Measurements from ENCODE around the gene EMSY. TPM values are rescaled to one million over a fixed set of nuclear protein-coding genes. Genes with fewer than 3 reads are reported as not detected.
A peak's percentile ranks its signal among the peaks of the same experiment; 100 is the strongest.

EMSY gene
- polyA plus RNA-seq, 1 donor (not counting 4 experiments of a cell fraction or from before 2014, with no cell fraction given) = 11.3 TPM

GRCh38 chr11:76419896-76420295 is 24.9 kb upstream of the EMSY start:
- H3K79me2 ChIP-seq (ENCODE audit: control insufficient read depth, insufficient read depth, low read length) = no peaks in the 10 kb centered on the region
- H2AFZ ChIP-seq (ENCODE audit: control insufficient read depth, low read length) = no peak overlapping the region
- no peaks in the 10 kb centered on the region for H4K20me1 ChIP-seq (ENCODE audit: control insufficient read depth, extremely low read depth, insufficient read depth, low read length)
- H3K9me1 ChIP-seq (ENCODE audit: control insufficient read depth, extremely low read depth, insufficient read depth, low read length) = no peaks in the 10 kb centered on the region
- dilution Hi-C loops (cut with MboI; ENCODE audit: extremely low pct_ligation_motif_present, low sequenced_read_pairs) = no loop called here
- FAIRE-seq = no peak
- no peaks in the 10 kb centered on the region for H3K9me3 ChIP-seq (ENCODE audit: control insufficient read depth, low read depth, low read length)
- TF ChIP-seq CTCF (optimal IDR thresholded peaks at IDR 0.05 in 1 of 3, IDR thresholded peaks at IDR 0.05 in 1 of 3, conservative IDR thresholded peaks at IDR 0.05 in 1 of 3; ENCODE audit: extremely low read depth in 1 of 3, insufficient read depth in 2 of 3, low read length in 3 of 3) = peak; percentile 43 to 56 (median 43)
- no peak for TF ChIP-seq EZH2 (IDR thresholded peaks at IDR 0.05; ENCODE audit: low read length)
- no peak overlapping the region for H3K4me2 ChIP-seq (ENCODE audit: control insufficient read depth, extremely low read depth, insufficient read depth, low read depth, low read length)
- H3K27me3 ChIP-seq (ENCODE audit: control insufficient read depth, extremely low read depth, insufficient read depth, low read length) = peaks cover 4% of the 10 kb centered on the region
- no peaks in the 10 kb centered on the region for H3K4me1 ChIP-seq (ENCODE audit: control insufficient read depth, extremely low read depth, insufficient read depth, low read length)
- H3K36me3 ChIP-seq (ENCODE audit: control insufficient read depth in 2 of 2, extremely low read depth in 1 of 2, insufficient read depth in 2 of 2, low read length in 2 of 2) = no peaks in the 10 kb centered on the region
- DNase-seq (ENCODE audit: low read depth, low spot score) = no peak
- H3K27ac ChIP-seq (ENCODE audit: control insufficient read depth, insufficient read depth, low read length) = no peak overlapping the region
- H3K9ac ChIP-seq (ENCODE audit: control insufficient read depth, extremely low read depth, insufficient read depth, low read length) = no peak overlapping the region
- H3K4me3 ChIP-seq (ENCODE audit: control insufficient read depth in 2 of 3, extremely low read depth in 1 of 3, insufficient read depth in 2 of 3, low read depth in 1 of 3, low read length in 3 of 3) = no peak overlapping the region

GRCh38 chr11:76424379-76424778 is 20.4 kb upstream of the EMSY start:
- dilution Hi-C loops (cut with MboI; ENCODE audit: extremely low pct_ligation_motif_present, low sequenced_read_pairs) = no loop called here
- H3K36me3 ChIP-seq (ENCODE audit: control insufficient read depth in 2 of 2, extremely low read depth in 1 of 2, insufficient read depth in 2 of 2, low read length in 2 of 2) = no peaks in the 10 kb centered on the region
- FAIRE-seq = no peak

More at GRCh38 chr11:76424379-76424778, 20.4 kb upstream of the EMSY start:
- H3K9ac ChIP-seq (ENCODE audit: control insufficient read depth, extremely low read depth, insufficient read depth, low read length) = no peak overlapping the region
- H3K4me1 ChIP-seq (ENCODE audit: control insufficient read depth, extremely low read depth, insufficient read depth, low read length) = no peaks in the 10 kb centered on the region
- H3K4me2 ChIP-seq (ENCODE audit: control insufficient read depth, extremely low read depth, insufficient read depth, low read depth, low read length) = no peak overlapping the region
- no peak overlapping the region for H2AFZ ChIP-seq (ENCODE audit: control insufficient read depth, low read length)
- DNase-seq (ENCODE audit: low read depth, low spot score) = no peak
- no peaks in the 10 kb centered on the region for H3K79me2 ChIP-seq (ENCODE audit: control insufficient read depth, insufficient read depth, low read length)
- no peaks in the 10 kb centered on the region for H4K20me1 ChIP-seq (ENCODE audit: control insufficient read depth, extremely low read depth, insufficient read depth, low read length)
- H3K9me3 ChIP-seq (ENCODE audit: control insufficient read depth, low read depth, low read length) = no peaks in the 10 kb centered on the region
- H3K27ac ChIP-seq (ENCODE audit: control insufficient read depth, insufficient read depth, low read length) = no peak overlapping the region
- H3K27me3 ChIP-seq (ENCODE audit: control insufficient read depth, extremely low read depth, insufficient read depth, low read length) = no peaks in the 10 kb centered on the region
- H3K9me1 ChIP-seq (ENCODE audit: control insufficient read depth, extremely low read depth, insufficient read depth, low read length) = no peaks in the 10 kb centered on the region
- TF ChIP-seq CTCF (optimal IDR thresholded peaks at IDR 0.05 in 1 of 3, IDR thresholded peaks at IDR 0.05 in 1 of 3, conservative IDR thresholded peaks at IDR 0.05 in 1 of 3; ENCODE audit: extremely low read depth in 1 of 3, insufficient read depth in 2 of 3, low read length in 3 of 3) (no peak), EZH2 (IDR thresholded peaks at IDR 0.05; ENCODE audit: low read length) (no peak)
- no peak overlapping the region for H3K4me3 ChIP-seq (ENCODE audit: control insufficient read depth in 2 of 3, extremely low read depth in 1 of 3, insufficient read depth in 2 of 3, low read depth in 1 of 3, low read length in 3 of 3)

Data from keratinocyte (primary cell).